ENCODE data around the gene ZNF438. TPM values are rescaled to one million over a fixed set of nuclear protein-coding genes. Genes with fewer than 3 reads are reported as not detected.
A peak's percentile ranks its signal among the peaks of the same experiment; 100 is the strongest.
"Not testable (repeated sequence)": the region's sequence is repeated elsewhere in the genome, so short reads cannot be mapped to it uniquely, and the experiment has no call there.

Gene ZNF438
- total and polyA plus RNA-seq, 7 donors: 12.3 to 27.9 (median 20.7) TPM

GRCh38 chr10:30902621-30903396, 128.9 kb downstream of the ZNF438 start:
- Histone ChIP-seq H3K27me3 (ENCODE audit: insufficient read depth in 3 of 3, low read length in 2 of 3) (no peaks in the 10 kb centered on the region), H3K36me3 (ENCODE audit: insufficient read depth in 1 of 2, low read depth in 1 of 2) (peaks cover 0 to 51% of the 10 kb centered on the region in 2 donors), H3K4me3 (no peak overlapping the region), H3K4me1 (no peaks in the 10 kb centered on the region), H3K27ac (no peak overlapping the region), H3K9me3 (no peaks in the 10 kb centered on the region)
- TF ChIP-seq CTCF (IDR thresholded peaks at IDR 0.05): no peak
- peak in 2 of 4 donors; percentile 8 to 19 for ATAC-seq
- intact Hi-C loops (cut with DNase I): no loop called here
- DNase-seq: peak; percentile 47 to 67
- 93 to 94% (median 93%) methylated on average over 27 to 37 of the region's 37 CpGs for WGBS, 3 donors

GRCh38 chr10:30901487-30901886, 130.2 kb downstream of the ZNF438 start:
- DNase-seq; ATAC-seq; intact Hi-C loops (cut with DNase I): not testable (repeated sequence)

GRCh38 chr10:30898964-30899363, 132.7 kb downstream of the ZNF438 start:
- Histone ChIP-seq H3K9me3 (no peaks in the 10 kb centered on the region), H3K4me1 (peaks cover 3% of the 10 kb centered on the region), H3K36me3 (ENCODE audit: insufficient read depth in 1 of 2, low read depth in 1 of 2) (peaks cover 0 to 14% of the 10 kb centered on the region in 2 donors), H3K27me3 (ENCODE audit: insufficient read depth in 3 of 3, low read length in 2 of 3) (no peaks in the 10 kb centered on the region), H3K27ac (no peak overlapping the region), H3K4me3 (no peak overlapping the region)
- DNase-seq: no peak
- TF ChIP-seq CTCF (IDR thresholded peaks at IDR 0.05): no peak
- WGBS, 3 donors: 89 to 93% (median 90%) methylated on average over 1 of the region's 1 CpG
- intact Hi-C loops (cut with DNase I): no loop called here
- ATAC-seq: no peak

More at GRCh38 chr10:30901487-30901886, 130.2 kb downstream of the ZNF438 start:
- not testable (repeated sequence) for H3K4me1 ChIP-seq; H3K4me3 ChIP-seq; H3K9me3 ChIP-seq; H3K27ac ChIP-seq; H3K27me3 ChIP-seq (ENCODE audit: insufficient read depth in 3 of 3, low read length in 2 of 3)
- WGBS, 3 donors: 97 to 99% (median 98%) methylated on average over 21 of the region's 21 CpGs
- peaks cover 0 to 38% of the 10 kb centered on the region in 2 donors for H3K36me3 ChIP-seq (ENCODE audit: insufficient read depth in 1 of 2, low read depth in 1 of 2)

- H3K4me3 ChIP-seq: no peak overlapping the region
- no peaks in the 10 kb centered on the region for H3K27me3 ChIP-seq (ENCODE audit: insufficient read depth in 3 of 3, low read length in 2 of 3)
- peaks cover 8% of the 10 kb centered on the region for H3K4me1 ChIP-seq
- H3K27ac ChIP-seq: no peak overlapping the region
- no peaks in the 10 kb centered on the region for H3K9me3 ChIP-seq
- DNase-seq (no peak), ATAC-seq (no peak)
- TF ChIP-seq CTCF (IDR thresholded peaks at IDR 0.05): no peak
- 95 to 96% (median 96%) methylated on average over 1 of the region's 1 CpG for WGBS, 3 donors
- peaks cover 0 to 8% of the 10 kb centered on the region in 2 donors for H3K36me3 ChIP-seq (ENCODE audit: insufficient read depth in 1 of 2, low read depth in 1 of 2)
- intact Hi-C loops (cut with DNase I): no loop called here
Observed at GRCh38 chr10:30897547-30897946, 134.1 kb downstream of the ZNF438 start.

- Histone ChIP-seq H3K4me3 (no peak overlapping the region), H3K36me3 (ENCODE audit: insufficient read depth in 1 of 2, low read depth in 1 of 2) (peaks cover 0 to 6% of the 10 kb centered on the region in 2 donors), H3K27me3 (ENCODE audit: insufficient read depth in 3 of 3, low read length in 2 of 3) (no peaks in the 10 kb centered on the region), H3K27ac (no peak overlapping the region), H3K9me3 (no peaks in the 10 kb centered on the region), H3K4me1 (peaks cover 8% of the 10 kb centered on the region)
- intact Hi-C loops (cut with DNase I): no loop called here
- DNase-seq (no peak), ATAC-seq (no peak)
- no peak for TF ChIP-seq CTCF (IDR thresholded peaks at IDR 0.05)
Observed at GRCh38 chr10:30897048-30897447, 134.6 kb downstream of the ZNF438 start.
